ENCODE results near the gene NUDT7. TPM values are rescaled to one million over a fixed set of nuclear protein-coding genes. Genes with fewer than 3 reads are reported as not detected.

The NUDT7 gene
- total RNA-seq, 1 experiment from 2014 or later = 7.5 TPM

- CTCF ChIA-PET = no interaction called here
- H3K27ac Mint-ChIP-seq = no peak overlapping the region
- no peaks in the 10 kb centered on the region for H3K36me3 Mint-ChIP-seq
- no peak overlapping the region for H3K4me3 Mint-ChIP-seq
- TF ChIP-seq ZSCAN18 (CRISPR knock-in tag; IDR thresholded peaks at IDR 0.05) (no peak), EMX1 (CRISPR knock-in tag; IDR thresholded peaks at IDR 0.05) (no peak), IRF2 (CRISPR knock-in tag; IDR thresholded peaks at IDR 0.05; ENCODE audit: borderline replicate concordance, low read depth) (no peak), SOX15 (CRISPR knock-in tag; IDR thresholded peaks at IDR 0.05) (no peak), ZNF396 (CRISPR knock-in tag; IDR thresholded peaks at IDR 0.05; ENCODE audit: borderline replicate concordance) (no peak), CREM (CRISPR knock-in tag; IDR thresholded peaks at IDR 0.05) (no peak)
- H3K27me3 Mint-ChIP-seq (ENCODE audit: low read depth) = no peaks in the 10 kb centered on the region; the same call in none of the 2 replicates
- peaks cover 5% of the 10 kb centered on the region for H3K9me3 Mint-ChIP-seq
- no peak for DNase-seq (ENCODE audit: low spot score)
- POLR2A ChIA-PET = interaction anchor here (0.6 kb wide), 1 partner anchor 18 kb away, joined by 3 read pairs; no protein-coding TSS in a partner anchor
- H3K4me1 Mint-ChIP-seq = no peaks in the 10 kb centered on the region
- ATAC-seq = no peak
Measured at GRCh38 chr16:77705351-77705750, 17.0 kb upstream of the NUDT7 start.

GRCh38 chr16:77711179-77711578, 11.1 kb upstream of the NUDT7 start:
- Mint-ChIP-seq H3K27ac (no peak overlapping the region), H3K4me3 (no peak overlapping the region), H3K9me3 (no peaks in the 10 kb centered on the region), H3K27me3 (ENCODE audit: low read depth) (no peaks in the 10 kb centered on the region), H3K4me1 (no peaks in the 10 kb centered on the region), H3K36me3 (no peaks in the 10 kb centered on the region)
- DNase-seq (ENCODE audit: low spot score) (no peak), ATAC-seq (no peak)
- POLR2A ChIA-PET = no interaction called here
- CTCF ChIA-PET = no interaction called here
- TF ChIP-seq STAT6 (CRISPR knock-in tag; conservative IDR thresholded peaks at IDR 0.05; ENCODE audit: low read depth) (no peak), ETV6 (CRISPR knock-in tag; IDR thresholded peaks at IDR 0.05) (no peak), HMGXB4 (CRISPR knock-in tag; IDR thresholded peaks at IDR 0.05) (no peak), ZNF232 (CRISPR knock-in tag; IDR thresholded peaks at IDR 0.05) (no peak), MLX (CRISPR knock-in tag; IDR thresholded peaks at IDR 0.05) (no peak), ZMAT4 (CRISPR knock-in tag; IDR thresholded peaks at IDR 0.05) (no peak), FOXP1 (CRISPR knock-in tag; IDR thresholded peaks at IDR 0.05; ENCODE audit: borderline replicate concordance) (no peak)

- Mint-ChIP-seq H3K27me3 (ENCODE audit: low read depth) (no peaks in the 10 kb centered on the region), H3K27ac (no peak overlapping the region), H3K9me3 (no peaks in the 10 kb centered on the region), H3K4me3 (no peak overlapping the region), H3K4me1 (no peaks in the 10 kb centered on the region), H3K36me3 (no peaks in the 10 kb centered on the region)
- no peak for TF ChIP-seq MLX (CRISPR knock-in tag; IDR thresholded peaks at IDR 0.05)
- TF ChIP-seq ZNF121 (CRISPR knock-in tag; IDR thresholded peaks at IDR 0.05) = no peak
- TF ChIP-seq EMX1 (CRISPR knock-in tag; IDR thresholded peaks at IDR 0.05) = no peak
- TF ChIP-seq ELF4 (CRISPR knock-in tag; IDR thresholded peaks at IDR 0.05; ENCODE audit: low read depth) = no peak
- TF ChIP-seq PREB (CRISPR knock-in tag; IDR thresholded peaks at IDR 0.05; ENCODE audit: borderline replicate concordance) = no peak
- no peak for TF ChIP-seq RELA (CRISPR knock-in tag; IDR thresholded peaks at IDR 0.05; ENCODE audit: borderline replicate concordance)
- TF ChIP-seq JAZF1 (CRISPR knock-in tag; IDR thresholded peaks at IDR 0.05) = no peak
- TF ChIP-seq FOXK1 (CRISPR knock-in tag; IDR thresholded peaks at IDR 0.05) = no peak
- TF ChIP-seq STAT6 (CRISPR knock-in tag; conservative IDR thresholded peaks at IDR 0.05; ENCODE audit: low read depth) = no peak
- no peak for DNase-seq (ENCODE audit: low spot score)
- POLR2A ChIA-PET = no interaction called here
- CTCF ChIA-PET = no interaction called here
- no peak for ATAC-seq
Measured at GRCh38 chr16:77711775-77712174, 10.5 kb upstream of the NUDT7 start.
